Loucy (cell line): ENCODE measurements around the gene PANK2.
"Not testable (repeated sequence)": the region's sequence is repeated elsewhere in the genome, so short reads cannot be mapped to it uniquely, and the experiment has no call there.

Source experiments
- H2AFZ ChIP-seq: fragments of 200-600 bp; sonication (generic); 2 replicates; pipeline ENCODE4 v1.6.0; 2016; ENCODE audit warnings: antibody characterized with exemption, mild to moderate bottlenecking, low read length, moderate library complexity
- H3F3A ChIP-seq: fragments of 200-600 bp; 2 replicates; pipeline ENCODE4 v1.6.0; 2016; ENCODE audit warnings: antibody characterized with exemption, low read depth, mild to moderate bottlenecking
- H3K27me3 ChIP-seq: fragments of 200-600 bp; sonication (generic); 2 replicates; pipeline ENCODE4 v1.6.1; 2014; ENCODE audit warnings: low read length, mild to moderate bottlenecking; ENCODE audit not compliant: insufficient read depth, poor library complexity, severe bottlenecking
- H3K36me3 ChIP-seq: fragments of 200-600 bp; sonication (generic); 2 replicates; pipeline ENCODE4 v1.6.1; 2016; ENCODE audit warnings: low read length; ENCODE audit not compliant: insufficient read depth
- H3K4me1 ChIP-seq: fragments of 200-600 bp; sonication (generic); 2 replicates; pipeline ENCODE4 v1.5.1; 2014; ENCODE audit warnings: low read length, mild to moderate bottlenecking; ENCODE audit not compliant: insufficient read depth, poor library complexity, severe bottlenecking
- H3K4me2 ChIP-seq: fragments of 200-600 bp; sonication (generic); 2 replicates; pipeline ENCODE4 v1.6.0; 2014; ENCODE audit warnings: antibody characterized with exemption, low read length, low read depth, mild to moderate bottlenecking; ENCODE audit not compliant: poor library complexity, severe bottlenecking
- H3K4me3 ChIP-seq: fragments of 200-600 bp; sonication (generic); 2 replicates; pipeline ENCODE4 v1.5.1; 2014; ENCODE audit warnings: low read length, mild to moderate bottlenecking, mixed read lengths; ENCODE audit not compliant: poor library complexity, severe bottlenecking
- H3K79me2 ChIP-seq: fragments of 200-600 bp; sonication (generic); 2 replicates; pipeline ENCODE4 v1.6.1; 2014; ENCODE audit warnings: low read length; ENCODE audit not compliant: insufficient read depth
- H3K9ac ChIP-seq: fragments of 200-600 bp; sonication (generic); 2 replicates; pipeline ENCODE4 v1.6.0; 2014; ENCODE audit warnings: mild to moderate bottlenecking, low read depth, low read length, moderate library complexity; ENCODE audit not compliant: poor library complexity, severe bottlenecking
- H3K9me2 ChIP-seq: fragments of 200-600 bp; sonication (generic); replicated peaks from 2 replicates; pipeline ENCODE4 v1.6.1; 2016; ENCODE audit warnings: low read depth, low read length, mixed read lengths
- H3K9me3 ChIP-seq: fragments of 200-600 bp; sonication (generic); 2 replicates; pipeline ENCODE4 v1.6.1; 2014; ENCODE audit warnings: mild to moderate bottlenecking, antibody characterized with exemption, low read length, low read depth; ENCODE audit not compliant: insufficient read depth
- H4K20me1 ChIP-seq: fragments of 200-600 bp; sonication (generic); 2 replicates; pipeline ENCODE4 v1.6.0; 2014; ENCODE audit warnings: antibody characterized with exemption, low read length, mild to moderate bottlenecking; ENCODE audit not compliant: insufficient read depth, poor library complexity, severe bottlenecking
- CTCF ChIP-seq: fragments of 200-600 bp; sonication (generic); conservative IDR thresholded peaks from 2 replicates; pipeline ENCODE4 v1.5.1; 2014; ENCODE audit warnings: mild to moderate bottlenecking, antibody characterized with exemption, low read length
- EZH2phosphoT487 ChIP-seq: fragments of 200-600 bp; IDR thresholded peaks from 2 replicates; pipeline ENCODE4 v1.6.1; 2018; ENCODE audit warnings: antibody characterized with exemption, mild to moderate bottlenecking, moderate library complexity, borderline replicate concordance

PANK2 gene

GRCh38 chr20:3896853-3897583, 7.8 kb downstream of the PANK2 start:
- H3K4me3 ChIP-seq: peak overlapping the region; percentile 49
- H3K9me2 ChIP-seq: no peaks in the 10 kb centered on the region
- H3K4me1 ChIP-seq: peaks cover 41% of the 10 kb centered on the region
- no peak for TF ChIP-seq EZH2phosphoT487
- TF ChIP-seq CTCF: no peak
- H3F3A ChIP-seq: no peaks in the 10 kb centered on the region
- peaks cover 89% of the 10 kb centered on the region for H4K20me1 ChIP-seq
- H2AFZ ChIP-seq: no peak overlapping the region
- no peaks in the 10 kb centered on the region for H3K27me3 ChIP-seq
- H3K4me2 ChIP-seq: peak overlapping the region; percentile 96
- H3K9me3 ChIP-seq: no peaks in the 10 kb centered on the region
- no peak overlapping the region for H3K9ac ChIP-seq
- peaks cover 100% of the 10 kb centered on the region for H3K79me2 ChIP-seq
- peaks cover 3% of the 10 kb centered on the region; the same call in 1 of the 2 replicates for H3K36me3 ChIP-seq

- H3K36me3 ChIP-seq, H3K9me3 ChIP-seq, H3K9me2 ChIP-seq, H2AFZ ChIP-seq, H3K27me3 ChIP-seq, H3F3A ChIP-seq, H3K9ac ChIP-seq, H3K4me3 ChIP-seq: not testable (repeated sequence)
- Histone ChIP-seq H3K79me2 (peaks cover 100% of the 10 kb centered on the region), H3K4me1 (peaks cover 34% of the 10 kb centered on the region), H4K20me1 (peaks cover 89% of the 10 kb centered on the region), H3K4me2 (peak overlapping the region; percentile 96)
Measured at GRCh38 chr20:3898181-3898580, 9.0 kb downstream of the PANK2 start.

GRCh38 chr20:3898639-3899038, 9.5 kb downstream of the PANK2 start:
- Histone ChIP-seq H3K9me2 (no peaks in the 10 kb centered on the region), H3F3A (no peaks in the 10 kb centered on the region), H3K4me3 (no peak overlapping the region), H3K4me2 (peak overlapping the region; percentile 96), H4K20me1 (peaks cover 88% of the 10 kb centered on the region), H3K4me1 (peaks cover 34% of the 10 kb centered on the region), H3K36me3 (peaks cover 3% of the 10 kb centered on the region; the same call in 1 of the 2 replicates), H3K9me3 (no peaks in the 10 kb centered on the region), H3K9ac (no peak overlapping the region), H2AFZ (no peak overlapping the region), H3K79me2 (peaks cover 100% of the 10 kb centered on the region), H3K27me3 (no peaks in the 10 kb centered on the region)
- TF ChIP-seq EZH2phosphoT487: no peak
- no peak for TF ChIP-seq CTCF

- no peaks in the 10 kb centered on the region for H3F3A ChIP-seq
- peaks cover 29% of the 10 kb centered on the region for H3K4me1 ChIP-seq
- H3K4me3 ChIP-seq: no peak overlapping the region
- no peak overlapping the region for H2AFZ ChIP-seq
- no peaks in the 10 kb centered on the region for H3K9me3 ChIP-seq
- TF ChIP-seq EZH2phosphoT487 (no peak), CTCF (no peak)
- H3K4me2 ChIP-seq: peak overlapping the region; percentile 96
- H3K27me3 ChIP-seq: no peaks in the 10 kb centered on the region
- no peaks in the 10 kb centered on the region for H3K9me2 ChIP-seq
- H3K36me3 ChIP-seq: peaks cover 6% of the 10 kb centered on the region; the same call in 1 of the 2 replicates
- peaks cover 96% of the 10 kb centered on the region for H4K20me1 ChIP-seq
- no peak overlapping the region for H3K9ac ChIP-seq
- peaks cover 100% of the 10 kb centered on the region for H3K79me2 ChIP-seq
Measured at GRCh38 chr20:3900187-3900604, 11.0 kb downstream of the PANK2 start.
